Colonic mucosa (tissue), 4 donors: ENCODE data around the gene CFAP157. TPM values are rescaled to one million over a fixed set of nuclear protein-coding genes. Genes with fewer than 3 reads are reported as not detected.

Experiments
- DNase-seq: peaks from one replicate; pipeline ENCODE4 v3.0.0-alpha.2; 2020
- H3K27ac ChIP-seq: fragments of 200-600 bp; one replicate; pipeline ENCODE4 v1.8.0; 2021
- H3K27me3 ChIP-seq: fragments of 200-600 bp; one replicate; pipeline ENCODE4 v1.8.0; 2021
- H3K36me3 ChIP-seq: fragments of 200-600 bp; one replicate; pipeline ENCODE4 v1.8.0; 2021
- H3K4me1 ChIP-seq: fragments of 200-600 bp; one replicate; pipeline ENCODE4 v1.8.0; 2021; ENCODE audit warnings: mild to moderate bottlenecking
- H3K4me3 ChIP-seq: fragments of 200-600 bp; one replicate; pipeline ENCODE4 v1.8.0; 2021
- H3K9ac ChIP-seq, 2 donors: one replicate each; pipeline ENCODE4 v1.7.0; 2013; ENCODE audit warnings: control low read depth in 2 of 2, low read depth in 2 of 2, low read length in 2 of 2
- H3K9me3 ChIP-seq: fragments of 200-600 bp; one replicate; pipeline ENCODE4 v1.8.0; 2021
- intact Hi-C: fragments of 100-400 bp; cut with DNase I; formaldehyde crosslinking; loops from one replicate; pipeline ENCODE4 v1.14.1; 2022
- total RNA-seq, 2 donors: library from RNA; stranded (reverse); fragmentation: NEBNext Ultra II Directional in 1 of 2; extraction: Animal tissue kit (Norgen Biotek cat#: 25700) in 1 of 2; gene quantifications; one replicate each; pipeline ENCODE4 v1.2.1, GENCODE V29; 2021
- TF ChIP-seq, protein P1 (sequence below): fragments of 200-600 bp; IDR thresholded peaks from one replicate; pipeline ENCODE4 v1.8.0; 2022; ENCODE audit warnings: antibody characterized with exemption, mild to moderate bottlenecking
- donor health status: healthy.
- donor health status: DM: no; HTN: no; CAD: no.
- donor health status: DM: no; HTN: no; CAD: no.

The CFAP157 gene
- total RNA-seq, 2 donors from 2014 or later, result 0.12 TPM; not detected in 1

DNA sequence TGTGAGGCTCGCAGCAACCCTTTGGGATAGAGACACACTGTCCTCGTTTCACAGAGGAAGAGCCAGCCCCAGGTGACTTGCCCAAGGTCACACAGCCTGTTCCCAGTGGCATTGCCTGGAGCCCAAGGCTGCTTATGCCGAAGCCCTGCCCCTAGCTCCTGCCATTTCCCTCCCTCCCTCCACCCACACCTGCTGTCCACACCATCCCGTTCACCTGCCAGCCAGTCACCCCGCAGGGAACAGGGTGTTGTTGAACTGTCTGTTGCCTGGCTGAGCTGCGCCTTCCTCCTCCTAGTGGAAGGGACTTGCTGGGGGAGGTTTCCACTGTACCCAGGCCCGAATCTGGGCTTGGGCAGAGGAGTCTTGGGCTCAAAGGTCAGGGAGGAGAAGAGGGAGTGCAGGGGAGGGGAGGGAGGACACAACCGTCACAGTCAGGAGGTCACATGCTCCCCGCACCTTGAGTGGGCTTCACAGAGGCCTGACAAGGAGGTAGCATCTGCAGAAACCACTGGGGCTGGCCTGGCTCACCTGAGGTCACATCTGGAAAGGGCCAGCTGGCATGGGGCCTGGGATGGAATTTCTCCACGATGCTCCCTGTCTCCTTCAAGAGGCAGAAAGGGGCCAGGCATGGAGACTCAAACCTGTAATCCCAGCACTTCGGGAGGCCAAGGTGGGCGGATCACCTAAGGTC, 15.4 kb downstream of the CFAP157 start:
- no peaks in the 10 kb centered on the region for H3K27me3 ChIP-seq
- H3K4me3 ChIP-seq, result no peak overlapping the region
- intact Hi-C loops, result no loop called here
- H3K9me3 ChIP-seq, result no peaks in the 10 kb centered on the region
- H3K27ac ChIP-seq, result no peak overlapping the region
- H3K36me3 ChIP-seq, result no peaks in the 10 kb centered on the region
- H3K4me1 ChIP-seq, result no peaks in the 10 kb centered on the region
- H3K9ac ChIP-seq, result peak overlapping the region in 1 of 2 donors; percentile 4
- TF ChIP-seq, protein P1, sequence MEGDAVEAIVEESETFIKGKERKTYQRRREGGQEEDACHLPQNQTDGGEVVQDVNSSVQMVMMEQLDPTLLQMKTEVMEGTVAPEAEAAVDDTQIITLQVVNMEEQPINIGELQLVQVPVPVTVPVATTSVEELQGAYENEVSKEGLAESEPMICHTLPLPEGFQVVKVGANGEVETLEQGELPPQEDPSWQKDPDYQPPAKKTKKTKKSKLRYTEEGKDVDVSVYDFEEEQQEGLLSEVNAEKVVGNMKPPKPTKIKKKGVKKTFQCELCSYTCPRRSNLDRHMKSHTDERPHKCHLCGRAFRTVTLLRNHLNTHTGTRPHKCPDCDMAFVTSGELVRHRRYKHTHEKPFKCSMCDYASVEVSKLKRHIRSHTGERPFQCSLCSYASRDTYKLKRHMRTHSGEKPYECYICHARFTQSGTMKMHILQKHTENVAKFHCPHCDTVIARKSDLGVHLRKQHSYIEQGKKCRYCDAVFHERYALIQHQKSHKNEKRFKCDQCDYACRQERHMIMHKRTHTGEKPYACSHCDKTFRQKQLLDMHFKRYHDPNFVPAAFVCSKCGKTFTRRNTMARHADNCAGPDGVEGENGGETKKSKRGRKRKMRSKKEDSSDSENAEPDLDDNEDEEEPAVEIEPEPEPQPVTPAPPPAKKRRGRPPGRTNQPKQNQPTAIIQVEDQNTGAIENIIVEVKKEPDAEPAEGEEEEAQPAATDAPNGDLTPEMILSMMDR, result no peak
- peak; percentile 44 for DNase-seq

DNA sequence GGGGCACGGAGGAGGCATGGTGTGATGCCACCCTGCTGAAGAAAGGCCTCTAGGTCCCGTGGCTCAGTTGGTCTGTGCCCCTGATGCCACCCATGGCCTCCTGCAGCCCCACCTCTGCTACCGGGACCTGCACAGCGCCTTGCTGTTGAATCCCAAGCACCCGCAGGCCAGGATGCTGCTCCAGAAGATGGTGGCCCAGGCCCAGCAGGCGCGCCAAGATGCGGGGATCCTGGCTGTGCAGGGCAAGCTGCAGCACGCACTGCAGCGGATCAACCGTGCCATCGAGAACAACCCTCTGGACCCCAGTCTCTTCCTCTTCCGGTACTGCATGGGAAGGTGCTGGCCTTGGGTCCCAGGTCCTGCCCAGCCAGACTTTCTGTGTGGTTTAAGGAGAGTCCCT, 16.2 kb downstream of the CFAP157 start:
- H3K4me3 ChIP-seq, result no peak overlapping the region
- DNase-seq, result no peak
- intact Hi-C loops, result no loop called here

DNA sequence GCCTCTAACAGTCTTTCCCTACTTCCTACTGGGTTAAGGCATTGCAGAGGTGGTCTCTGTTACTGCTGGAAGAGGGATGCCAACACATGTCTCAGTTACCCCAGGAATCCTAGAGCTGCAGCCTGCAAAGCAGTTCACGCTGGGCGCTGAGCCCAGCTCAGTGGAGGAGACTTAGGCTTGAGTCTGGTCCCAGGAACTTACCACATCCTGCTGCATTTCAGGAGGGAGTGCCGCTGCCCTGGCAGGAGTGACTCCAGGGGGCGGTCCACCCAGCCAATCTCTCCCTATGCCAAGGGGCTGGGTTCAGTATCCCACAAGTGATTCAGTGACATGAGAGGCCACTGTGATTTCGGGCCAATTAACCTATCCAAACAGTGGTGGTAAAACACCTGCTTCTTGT, 16.7 kb downstream of the CFAP157 start:
- intact Hi-C loops, result no loop called here
- H3K36me3 ChIP-seq, result no peaks in the 10 kb centered on the region

More for the DNA sequence above, 16.2 kb downstream of the CFAP157 start:
- Histone ChIP-seq H3K27me3 (no peaks in the 10 kb centered on the region), H3K9me3 (no peaks in the 10 kb centered on the region), H3K27ac (no peak overlapping the region), H3K9ac (no peak overlapping the region), H3K4me1 (no peaks in the 10 kb centered on the region), H3K36me3 (no peaks in the 10 kb centered on the region)
- TF ChIP-seq, protein P1, result no peak

DNA sequence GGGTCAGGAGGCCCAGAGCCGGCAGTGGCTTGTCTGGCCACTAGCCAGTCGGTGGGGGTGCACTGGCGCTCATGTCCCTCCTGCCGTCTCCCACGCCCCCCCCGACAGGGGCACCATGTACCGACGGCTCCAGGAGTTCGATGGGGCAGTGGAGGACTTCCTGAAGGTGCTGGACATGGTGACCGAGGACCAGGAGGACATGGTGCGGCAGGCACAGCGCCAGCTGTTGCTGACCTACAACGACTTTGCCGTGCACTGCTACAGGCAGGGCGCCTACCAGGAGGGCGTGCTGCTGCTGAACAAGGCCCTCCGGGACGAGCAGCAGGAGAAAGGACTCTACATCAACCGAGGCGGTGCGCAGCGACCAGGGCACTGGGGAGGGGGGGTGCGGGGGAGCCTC, 17.2 kb downstream of the CFAP157 start:
- Histone ChIP-seq H3K27ac (no peak overlapping the region), H3K36me3 (no peaks in the 10 kb centered on the region), H3K4me1 (no peaks in the 10 kb centered on the region), H3K27me3 (no peaks in the 10 kb centered on the region), H3K4me3 (no peak overlapping the region), H3K9me3 (no peaks in the 10 kb centered on the region), H3K9ac (peak overlapping the region in 1 of 2 donors; percentile 15)
- peak; percentile 48 for DNase-seq
- intact Hi-C loops, result no loop called here
- TF ChIP-seq, protein P1, result no peak

More for the DNA sequence above, 16.7 kb downstream of the CFAP157 start:
- peak overlapping the region in 1 of 2 donors; percentile 15 for H3K9ac ChIP-seq
- H3K4me3 ChIP-seq, result no peak overlapping the region
- H3K27ac ChIP-seq, result no peak overlapping the region
- TF ChIP-seq, protein P1, result no peak
- no peaks in the 10 kb centered on the region for H3K27me3 ChIP-seq
- no peaks in the 10 kb centered on the region for H3K9me3 ChIP-seq
- H3K4me1 ChIP-seq, result no peaks in the 10 kb centered on the region
- peak; percentile 55 for DNase-seq

DNA sequence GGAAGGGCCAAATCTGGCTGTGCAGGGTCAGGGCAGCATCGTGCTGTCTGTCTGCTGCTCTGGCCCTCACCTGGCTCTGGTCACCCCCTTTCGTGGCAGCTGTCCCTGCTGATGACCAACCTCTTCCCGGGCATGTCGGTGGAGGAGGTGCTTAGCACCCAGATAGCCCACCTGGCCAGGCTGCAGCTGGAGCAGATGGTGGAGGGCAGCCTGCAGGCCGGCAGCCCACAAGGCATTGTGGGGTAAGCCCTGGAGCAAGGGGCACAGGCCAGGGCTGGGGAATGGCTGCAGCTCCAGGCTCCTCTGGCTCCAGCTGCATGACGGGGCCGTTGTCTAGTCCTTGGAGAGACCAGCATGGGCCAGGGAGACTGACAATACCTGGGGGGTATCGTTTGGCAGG, 20.1 kb downstream of the CFAP157 start:
- no peak for DNase-seq
- H3K27me3 ChIP-seq, result no peaks in the 10 kb centered on the region
- H3K4me1 ChIP-seq, result no peaks in the 10 kb centered on the region
- no peak overlapping the region for H3K27ac ChIP-seq
- no peaks in the 10 kb centered on the region for H3K36me3 ChIP-seq
- TF ChIP-seq, protein P1, result no peak
- intact Hi-C loops, result no loop called here
- H3K4me3 ChIP-seq, result no peak overlapping the region
- no peaks in the 10 kb centered on the region for H3K9me3 ChIP-seq
- no peak overlapping the region for H3K9ac ChIP-seq
